IMR-90 (cell line): Measurements from ENCODE around the gene SNCG. TPM values are rescaled to one million over a fixed set of nuclear protein-coding genes. Genes with fewer than 3 reads are reported as not detected.

Experiments
- ATAC-seq: fragments of 200-7000 bp; cut with Tn5 transposase; 2 replicates; pipeline ENCODE4 v1.9.1; 2020; ENCODE audit warnings: low read depth, mild to moderate bottlenecking, moderate library complexity
- BruUV-seq: library from RNA; stranded (reverse); fragments of 400-500 nt; replicated peaks from 2 replicates; lab custom pipeline; 2021; lab: Mats Ljungman, UMichigan
- CTCF ChIA-PET: fragments of 300-600 bp; formaldehyde crosslinking; extraction: SDS; loops from one replicate; lab custom pipeline; 2021; ENCODE audit warnings: antibody characterized with exemption; lab: Yijun Ruan, JAX
- POLR2A ChIA-PET: fragments of 300-600 bp; sonication (Branson Sonifier 250); formaldehyde crosslinking; loops from one replicate; lab custom pipeline; 2022; ENCODE audit warnings: antibody characterized with exemption; ENCODE audit not compliant: unreplicated experiment; lab: Charles Lee
- DNase-seq: peaks from one replicate; pipeline ENCODE4 v3.0.0; 2013
- H2AFZ ChIP-seq: replicated peaks from 2 replicates; pipeline ENCODE3; 2013; ENCODE audit warnings: low read length, mild to moderate bottlenecking; ENCODE audit not compliant: poor library complexity
- H2AK5ac ChIP-seq: 2 replicates; pipeline ENCODE4 v1.6.1; 2013; ENCODE audit warnings: low read depth, low read length, inconsistent platforms
- H2AK9ac ChIP-seq: replicated peaks from 2 replicates; pipeline ENCODE3; 2013; ENCODE audit warnings: mild to moderate bottlenecking, low read depth, low read length, moderate library complexity; ENCODE audit not compliant: poor library complexity
- H2BK120ac ChIP-seq: 2 replicates; pipeline ENCODE4 v1.6.1; 2013; ENCODE audit warnings: low read depth, low read length, inconsistent platforms
- H2BK15ac ChIP-seq: 3 replicates; pipeline ENCODE4 v1.6.1; 2013; ENCODE audit warnings: low read depth, low read length, inconsistent platforms
- H2BK20ac ChIP-seq: 2 replicates; pipeline ENCODE4 v1.6.1; 2013; ENCODE audit warnings: low read depth, mild to moderate bottlenecking, inconsistent platforms, low read length, moderate library complexity
- H2BK5ac ChIP-seq: 2 replicates; pipeline ENCODE4 v1.6.1; 2013; ENCODE audit warnings: mild to moderate bottlenecking, low read depth, low read length, inconsistent platforms; ENCODE audit not compliant: poor library complexity, severe bottlenecking
- H3K14ac ChIP-seq: replicated peaks from 2 replicates; pipeline ENCODE4 v1.6.1; 2013; ENCODE audit warnings: low read depth, low read length, inconsistent platforms
- H3K18ac ChIP-seq: 2 replicates; pipeline ENCODE4 v1.6.1; 2013; ENCODE audit warnings: low read depth, low read length, control low read depth
- H3K23ac ChIP-seq: 2 replicates; pipeline ENCODE4 v1.6.1; 2013; ENCODE audit warnings: low read depth, low read length, inconsistent platforms
- H3K27ac ChIP-seq: 2 replicates; pipeline ENCODE4 v1.5.1; 2013; ENCODE audit warnings: mild to moderate bottlenecking, control low read depth, low read length; ENCODE audit not compliant: insufficient read depth
- H3K27me3 ChIP-seq: 2 replicates; pipeline ENCODE4 v1.6.1; 2013; ENCODE audit warnings: low read length; ENCODE audit not compliant: control insufficient read depth, insufficient read depth
- H3K36me3 ChIP-seq: 2 replicates; pipeline ENCODE4 v1.6.1; 2013; ENCODE audit warnings: low read length, mixed read lengths; ENCODE audit not compliant: control insufficient read depth, insufficient read depth
- H3K4ac ChIP-seq: 2 replicates; pipeline ENCODE4 v1.6.1; 2013; ENCODE audit warnings: low read depth, low read length, inconsistent platforms
- H3K4me1 ChIP-seq: 2 replicates; pipeline ENCODE4 v1.6.1; 2013; ENCODE audit warnings: low read length, mixed read lengths; ENCODE audit not compliant: control insufficient read depth, insufficient read depth
- H3K4me2 ChIP-seq: 2 replicates; pipeline ENCODE4 v1.6.1; 2013; ENCODE audit warnings: low read depth, mild to moderate bottlenecking, control low read depth, low read length, moderate library complexity
- H3K4me3 ChIP-seq: 2 replicates; pipeline ENCODE4 v1.5.1; 2013; ENCODE audit warnings: low read depth, mild to moderate bottlenecking, control low read depth, low read length, moderate library complexity; ENCODE audit not compliant: insufficient read depth
- H3K56ac ChIP-seq: 2 replicates; pipeline ENCODE4 v1.6.1; 2013; ENCODE audit warnings: low read length, inconsistent platforms; ENCODE audit not compliant: insufficient read depth; ENCODE audit errors: extremely low read depth
- H3K79me1 ChIP-seq, 2 experiments: 2 replicates each; pipeline ENCODE4 v1.6.1; 2013; ENCODE audit warnings: low read length in 2 of 2, inconsistent platforms in 1 of 2, low read depth in 1 of 2
- H3K9ac ChIP-seq: 2 replicates; pipeline ENCODE4 v1.6.1; 2013; ENCODE audit warnings: low read depth, low read length, control low read depth
- H3K9me1 ChIP-seq: 2 replicates; pipeline ENCODE4 v1.6.1; 2013; ENCODE audit warnings: low read length, inconsistent platforms; ENCODE audit not compliant: insufficient read depth
- H3K9me3 ChIP-seq: 2 replicates; pipeline ENCODE4 v1.6.1; 2013; ENCODE audit warnings: low read length; ENCODE audit not compliant: control insufficient read depth, insufficient read depth
- H4K20me1 ChIP-seq: 2 replicates; pipeline ENCODE4 v1.6.1; 2013; ENCODE audit warnings: low read length, inconsistent platforms; ENCODE audit not compliant: insufficient read depth
- H4K5ac ChIP-seq: 2 replicates; pipeline ENCODE4 v1.6.1; 2013; ENCODE audit warnings: mild to moderate bottlenecking, low read depth, low read length, control low read depth
- H4K8ac ChIP-seq, 2 experiments: 2 replicates each; pipeline ENCODE4 v1.6.1; 2013; ENCODE audit warnings: low read depth in 2 of 2, low read length in 2 of 2, control low read depth in 1 of 2, inconsistent platforms in 1 of 2
- H4K91ac ChIP-seq: 2 replicates; pipeline ENCODE4 v1.6.1; 2013; ENCODE audit warnings: low read depth, low read length, inconsistent platforms; ENCODE audit not compliant: insufficient read depth
- CEBPB ChIP-seq: IDR thresholded peaks from 2 replicates; pipeline ENCODE4 v1.6.1; 2012; ENCODE audit warnings: low read depth, low read length, improper control_type of control experiment
- CHD1 ChIP-seq: IDR thresholded peaks from 2 replicates; pipeline ENCODE4 v1.6.1; 2012; ENCODE audit warnings: low read depth, low read length, improper control_type of control experiment
- FOS ChIP-seq: fragments of 150-350 bp; IDR thresholded peaks from 2 replicates; pipeline ENCODE4 v1.6.1; 2016; ENCODE audit warnings: low read depth, low read length
- MAFK ChIP-seq: IDR thresholded peaks from 2 replicates; pipeline ENCODE4 v1.6.1; 2012; ENCODE audit warnings: low read depth, low read length, improper control_type of control experiment
- MAZ ChIP-seq: IDR thresholded peaks from 2 replicates; pipeline ENCODE4 v1.6.1; 2012; ENCODE audit warnings: low read depth, mild to moderate bottlenecking, low read length, improper control_type of control experiment, moderate library complexity, borderline replicate concordance
- MXI1 ChIP-seq: IDR thresholded peaks from 2 replicates; pipeline ENCODE4 v1.6.1; 2012; ENCODE audit warnings: low read depth, mild to moderate bottlenecking, low read length, moderate library complexity, borderline replicate concordance
- NFE2L2 ChIP-seq: fragments of 150-350 bp; IDR thresholded peaks from 2 replicates; pipeline ENCODE4 v1.6.1; 2016; ENCODE audit warnings: low read depth, mild to moderate bottlenecking, low read length
- POLR2A ChIP-seq: IDR thresholded peaks from 2 replicates; pipeline ENCODE4 v1.6.1; 2012; ENCODE audit warnings: mild to moderate bottlenecking, low read depth, low read length
- RAD21 ChIP-seq: IDR thresholded peaks from 2 replicates; pipeline ENCODE4 v1.6.1; 2012; ENCODE audit warnings: low read length, improper control_type of control experiment
- RCOR1 ChIP-seq: IDR thresholded peaks from 2 replicates; pipeline ENCODE4 v1.6.1; 2012; ENCODE audit warnings: mild to moderate bottlenecking, low read length, improper control_type of control experiment; ENCODE audit not compliant: insufficient replicate concordance
- RFX5 ChIP-seq: IDR thresholded peaks from 2 replicates; pipeline ENCODE4 v1.8.0; 2012; ENCODE audit warnings: low read depth, mild to moderate bottlenecking, low read length, moderate library complexity
- SMC3 ChIP-seq: fragments of 150-350 bp; IDR thresholded peaks from 2 replicates; pipeline ENCODE4 v1.6.1; 2016; ENCODE audit warnings: low read depth, mild to moderate bottlenecking, antibody characterized with exemption, low read length, moderate library complexity
- WGBS, 2 experiments: methylation state at CpG; one replicate each; pipeline versions ENCODE4 v1.1.5 to v1.1.7; 2013; ENCODE audit warnings: missing lambda C conversion rate in 2 of 2; ENCODE audit not compliant: insufficient read length in 1 of 2; ENCODE audit errors: extremely low coverage in 2 of 2; 5-methylcytosine and 5-hydroxymethylcytosine counted together
- dilution Hi-C: fragments of 300-500 bp; cut with HindIII; formaldehyde crosslinking; loops from one replicate; pipeline ENCODE4 v1.14.3; 2018; ENCODE audit warnings: low sequenced_read_pairs; ENCODE audit not compliant: unreplicated experiment
- in situ Hi-C: fragments of 300-500 bp; cut with MboI; formaldehyde crosslinking; loops from 3 replicates; pipeline ENCODE4 v1.14.3; 2019; ENCODE audit warnings: low sequenced_read_pairs, inconsistent platforms, mixed read lengths
- intact Hi-C: fragments of 100-400 bp; cut with micrococcal nuclease; formaldehyde crosslinking; loops from 2 replicates; pipeline ENCODE4 v1.10.0; 2022
- polyA plus RNA-seq, 3 experiments: library from polyadenylated mRNA; depleted of rRNA; stranded (reverse); fragments of >200 nt; gene quantifications; 2 replicates each; pipeline ENCODE4 v1.2.3, GENCODE V29; 2012; ENCODE audit warnings: low replicate concordance in 1 of 3
- total RNA-seq: library from RNA; depleted of rRNA; stranded (reverse); fragments of >200 nt; gene quantifications from 2 replicates; pipeline ENCODE4 v1.2.3, GENCODE V29; 2012
- TF ChIP-seq, protein P1 (sequence below): fragments of 150-350 bp; IDR thresholded peaks from 2 replicates; pipeline ENCODE4 v1.6.1; 2016; ENCODE audit warnings: low read depth, mild to moderate bottlenecking, low read length, moderate library complexity, borderline replicate concordance
- TF ChIP-seq, protein P2 (sequence below): fragments of 150-350 bp; IDR thresholded peaks from 2 replicates; pipeline ENCODE4 v1.6.1; 2017; ENCODE audit warnings: mild to moderate bottlenecking, antibody characterized with exemption, low read length, low read depth
- TF ChIP-seq, protein P3 (sequence below): conservative IDR thresholded peaks from 2 replicates; pipeline ENCODE4 v1.5.1; 2012; ENCODE audit warnings: mild to moderate bottlenecking, low read depth, low read length, improper control_type of control experiment

The SNCG gene
- total and polyA plus RNA-seq, 2 of the 4 experiments (the other 2 are of a cell fraction), result 10.6 to 19.0 TPM

DNA sequence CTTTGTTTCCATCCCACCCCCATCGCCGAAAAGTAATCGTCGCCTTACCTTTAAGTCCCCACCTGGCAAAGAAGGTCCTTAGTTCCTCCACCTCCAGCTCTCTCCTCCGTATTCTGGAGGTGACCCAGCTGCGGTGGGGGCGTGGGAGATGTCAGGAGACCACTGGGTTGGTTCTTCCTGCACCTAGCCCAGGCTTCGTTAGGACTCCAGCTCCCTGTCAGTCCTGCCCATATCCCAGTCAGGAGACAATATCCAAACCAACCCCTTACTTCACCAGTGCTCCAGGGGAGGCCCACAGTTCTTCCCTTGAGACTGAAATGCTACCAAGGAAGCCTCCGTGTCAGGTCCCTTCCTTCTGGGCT, 10.6 kb downstream of the SNCG start:
- H3K36me3 ChIP-seq, result no peaks in the 10 kb centered on the region
- in situ Hi-C loops (no loop called here), dilution Hi-C loops (no loop called here), intact Hi-C loops (loop anchor here (2.0 kb wide), 1 partner anchor 124 kb away; no protein-coding TSS in a partner anchor)
- no peak overlapping the region for H3K18ac ChIP-seq
- H2BK120ac ChIP-seq, result no peak overlapping the region
- peak overlapping the region in 1 of 2 experiments; percentile 9; a peak in 1 of 4 replicates for H4K8ac ChIP-seq
- H3K27ac ChIP-seq, result no peak overlapping the region; the same call in 1 of the 2 replicates
- H2AFZ ChIP-seq, result peak overlapping the region; percentile 92
- TF ChIP-seq MAZ (no peak), MXI1 (no peak), RAD21 (no peak), SMC3 (no peak), FOS (no peak), RCOR1 (no peak), MAFK (no peak), POLR2A (no peak), RFX5 (no peak), CEBPB (no peak), CHD1 (no peak), NFE2L2 (no peak)
- TF ChIP-seq, protein P1, sequence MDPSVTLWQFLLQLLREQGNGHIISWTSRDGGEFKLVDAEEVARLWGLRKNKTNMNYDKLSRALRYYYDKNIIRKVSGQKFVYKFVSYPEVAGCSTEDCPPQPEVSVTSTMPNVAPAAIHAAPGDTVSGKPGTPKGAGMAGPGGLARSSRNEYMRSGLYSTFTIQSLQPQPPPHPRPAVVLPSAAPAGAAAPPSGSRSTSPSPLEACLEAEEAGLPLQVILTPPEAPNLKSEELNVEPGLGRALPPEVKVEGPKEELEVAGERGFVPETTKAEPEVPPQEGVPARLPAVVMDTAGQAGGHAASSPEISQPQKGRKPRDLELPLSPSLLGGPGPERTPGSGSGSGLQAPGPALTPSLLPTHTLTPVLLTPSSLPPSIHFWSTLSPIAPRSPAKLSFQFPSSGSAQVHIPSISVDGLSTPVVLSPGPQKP, result no peak
- TF ChIP-seq, protein P2, sequence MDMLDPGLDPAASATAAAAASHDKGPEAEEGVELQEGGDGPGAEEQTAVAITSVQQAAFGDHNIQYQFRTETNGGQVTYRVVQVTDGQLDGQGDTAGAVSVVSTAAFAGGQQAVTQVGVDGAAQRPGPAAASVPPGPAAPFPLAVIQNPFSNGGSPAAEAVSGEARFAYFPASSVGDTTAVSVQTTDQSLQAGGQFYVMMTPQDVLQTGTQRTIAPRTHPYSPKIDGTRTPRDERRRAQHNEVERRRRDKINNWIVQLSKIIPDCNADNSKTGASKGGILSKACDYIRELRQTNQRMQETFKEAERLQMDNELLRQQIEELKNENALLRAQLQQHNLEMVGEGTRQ, result no peak
- TF ChIP-seq, protein P3, sequence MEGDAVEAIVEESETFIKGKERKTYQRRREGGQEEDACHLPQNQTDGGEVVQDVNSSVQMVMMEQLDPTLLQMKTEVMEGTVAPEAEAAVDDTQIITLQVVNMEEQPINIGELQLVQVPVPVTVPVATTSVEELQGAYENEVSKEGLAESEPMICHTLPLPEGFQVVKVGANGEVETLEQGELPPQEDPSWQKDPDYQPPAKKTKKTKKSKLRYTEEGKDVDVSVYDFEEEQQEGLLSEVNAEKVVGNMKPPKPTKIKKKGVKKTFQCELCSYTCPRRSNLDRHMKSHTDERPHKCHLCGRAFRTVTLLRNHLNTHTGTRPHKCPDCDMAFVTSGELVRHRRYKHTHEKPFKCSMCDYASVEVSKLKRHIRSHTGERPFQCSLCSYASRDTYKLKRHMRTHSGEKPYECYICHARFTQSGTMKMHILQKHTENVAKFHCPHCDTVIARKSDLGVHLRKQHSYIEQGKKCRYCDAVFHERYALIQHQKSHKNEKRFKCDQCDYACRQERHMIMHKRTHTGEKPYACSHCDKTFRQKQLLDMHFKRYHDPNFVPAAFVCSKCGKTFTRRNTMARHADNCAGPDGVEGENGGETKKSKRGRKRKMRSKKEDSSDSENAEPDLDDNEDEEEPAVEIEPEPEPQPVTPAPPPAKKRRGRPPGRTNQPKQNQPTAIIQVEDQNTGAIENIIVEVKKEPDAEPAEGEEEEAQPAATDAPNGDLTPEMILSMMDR, result no peak
- peak overlapping the region; percentile 37 for H3K14ac ChIP-seq
- no peak overlapping the region for H3K4me3 ChIP-seq
- ChIA-PET POLR2A (no interaction called here), CTCF (no interaction called here)
- H4K5ac ChIP-seq, result no peak overlapping the region
- H3K56ac ChIP-seq, result no peak overlapping the region
- peak overlapping the region; percentile 67 for H3K4ac ChIP-seq
- H4K20me1 ChIP-seq, result no peaks in the 10 kb centered on the region; the same call in 1 of the 2 replicates
- ATAC-seq (no peak), DNase-seq (no peak)
- H3K4me2 ChIP-seq, result peak overlapping the region; percentile 24
- no TSS peak for BruUV-seq
- H3K4me1 ChIP-seq, result peaks cover 36% of the 10 kb centered on the region
- H4K91ac ChIP-seq, result 0 out of 2 replicates have a peak overlapping the region, but pooled peaks have one; percentile 18
- peak overlapping the region; percentile 61 for H2AK5ac ChIP-seq
- no peak overlapping the region; the same call in 1 of the 2 replicates for H2BK20ac ChIP-seq
- H3K79me1 ChIP-seq, result peaks cover 0 to 40% of the 10 kb centered on the region in 2 experiments; a peak in 3 of 4 replicates
- no peaks in the 10 kb centered on the region for H3K27me3 ChIP-seq
- H3K9ac ChIP-seq, result peak overlapping the region; percentile 29; the same call in 1 of the 2 replicates
- peak overlapping the region; percentile 99 for H2AK9ac ChIP-seq
- H3K23ac ChIP-seq, result peak overlapping the region; percentile 23; the same call in 1 of the 2 replicates
- H3K9me3 ChIP-seq, result no peaks in the 10 kb centered on the region
- peak overlapping the region; percentile 41 for H2BK5ac ChIP-seq
- no peak overlapping the region for H2BK15ac ChIP-seq
- peaks cover 20% of the 10 kb centered on the region for H3K9me1 ChIP-seq
- WGBS, 2 experiments, result no CpG with 5 or more reads among the region's 9 CpGs
